Suprapubic skin (tissue), 4 donors: ENCODE measurements around the gene DNHD1. TPM values are rescaled to one million over a fixed set of nuclear protein-coding genes. Genes with fewer than 3 reads are reported as not detected.

Source experiments
- DNase-seq, 2 donors: peaks; one replicate each; pipeline ENCODE4 v3.0.0-alpha.2; 2019; ENCODE audit warnings: low spot score in 2 of 2
- H3K27ac ChIP-seq: fragments of 200-600 bp; sonication (generic); one replicate; pipeline ENCODE4 v1.5.1; 2019
- H3K27me3 ChIP-seq: fragments of 200-600 bp; sonication (generic); one replicate; pipeline ENCODE4 v1.5.1; 2019
- H3K36me3 ChIP-seq: fragments of 200-600 bp; sonication (generic); one replicate; pipeline ENCODE4 v1.5.1; 2019
- H3K4me1 ChIP-seq: fragments of 200-600 bp; sonication (generic); one replicate; pipeline ENCODE4 v1.5.1; 2019
- H3K4me3 ChIP-seq: fragments of 200-600 bp; sonication (generic); one replicate; pipeline ENCODE4 v1.5.1; 2019; ENCODE audit warnings: mild to moderate bottlenecking
- H3K9me3 ChIP-seq: fragments of 200-600 bp; sonication (generic); one replicate; pipeline ENCODE4 v1.5.1; 2019
- CTCF ChIP-seq, 2 donors: fragments of 200-600 bp in 1 of 2; fragments of 450-650 bp in 1 of 2; sonication (generic) in 1 of 2; IDR thresholded peaks; one replicate each; pipeline ENCODE4 v1.5.1; 2016 to 2019; ENCODE audit warnings: antibody characterized with exemption in 2 of 2, mild to moderate bottlenecking in 1 of 2, moderate library complexity in 1 of 2
- EP300 ChIP-seq: sonication (generic); formaldehyde crosslinking; IDR thresholded peaks from one replicate; pipeline ENCODE4 v1.6.1; 2017; ENCODE audit warnings: antibody characterized with exemption
- POLR2A ChIP-seq, 2 donors: fragments of 450-650 bp; IDR thresholded peaks; one replicate each; pipeline ENCODE4 v1.6.1; 2017; ENCODE audit warnings: antibody characterized with exemption in 2 of 2, mild to moderate bottlenecking in 2 of 2, moderate library complexity in 2 of 2
- POLR2AphosphoS5 ChIP-seq, 3 donors: sonication (generic); formaldehyde crosslinking; IDR thresholded peaks; one replicate each; pipeline ENCODE4 v1.6.1; 2017; ENCODE audit warnings: antibody characterized with exemption in 3 of 3
- WGBS: methylation state at CpG from one replicate; pipeline ENCODE4 v1.1.5; 2018; 5-methylcytosine and 5-hydroxymethylcytosine counted together
- total RNA-seq, 4 donors: library from RNA; depleted of rRNA; stranded (reverse); fragments of >200 nt; gene quantifications; one replicate each; pipeline ENCODE4 v1.1.0, GENCODE V29; 2016

The DNHD1 gene
- total RNA-seq, 4 donors from 2014 or later, result 6.2 to 32.0 (median 9.6) TPM

GRCh38 chr11:6602096-6602940, 105.2 kb downstream of the DNHD1 start:
- Histone ChIP-seq H3K4me1 (peaks cover 48% of the 10 kb centered on the region), H3K36me3 (peaks cover 33% of the 10 kb centered on the region), H3K27me3 (no peaks in the 10 kb centered on the region), H3K4me3 (peak overlapping the region; percentile 54), H3K27ac (no peak overlapping the region), H3K9me3 (no peaks in the 10 kb centered on the region)
- TF ChIP-seq POLR2AphosphoS5 (IDR thresholded peaks at IDR 0.05) (no peak), CTCF (IDR thresholded peaks at IDR 0.05) (no peak), POLR2A (IDR thresholded peaks at IDR 0.05) (no peak), EP300 (no peak)
- 50% methylated on average over 7 of the region's 7 CpGs for WGBS
- no peak for DNase-seq

GRCh38 chr11:6603287-6604080, 106.4 kb downstream of the DNHD1 start, which contains the start of the genes ILK and RRP8:
TSS of gene ILK (plus strand) at chr11:6603774. CDS start at chr11:6604272, 498 bp downstream.
TSS of gene RRP8 (minus strand) at chr11:6603616. CDS start at chr11:6603502, 114 bp downstream.
- 0% methylated on average over 28 of the region's 72 CpGs for WGBS
- H3K9me3 ChIP-seq, result no peaks in the 10 kb centered on the region
- DNase-seq, result peak; percentile 94 to 95
- H3K4me3 ChIP-seq, result peak within 1 kb of the TSS; percentile 54
- no peaks in the 10 kb centered on the region for H3K27me3 ChIP-seq
- H3K27ac ChIP-seq, result peak within 1 kb of the TSS; percentile 89
- TF ChIP-seq POLR2A (IDR thresholded peaks at IDR 0.05) (peak; percentile 28 to 59), EP300 (no peak), CTCF (IDR thresholded peaks at IDR 0.05) (peak in 1 of 2 donors; percentile 34), POLR2AphosphoS5 (IDR thresholded peaks at IDR 0.05) (peak in 1 of 3 donors; percentile 39)
- peaks cover 60% of the 10 kb centered on the region for H3K4me1 ChIP-seq
- peaks cover 37% of the 10 kb centered on the region for H3K36me3 ChIP-seq

GRCh38 chr11:6604081-6604626, 107.1 kb downstream of the DNHD1 start:
- peak overlapping the region; percentile 89 for H3K27ac ChIP-seq
- WGBS, result 0% methylated on average over 9 of the region's 20 CpGs
- no peaks in the 10 kb centered on the region for H3K9me3 ChIP-seq
- DNase-seq, result no peak
- H3K27me3 ChIP-seq, result no peaks in the 10 kb centered on the region
- peaks cover 37% of the 10 kb centered on the region for H3K36me3 ChIP-seq
- TF ChIP-seq POLR2AphosphoS5 (IDR thresholded peaks at IDR 0.05), result no peak
- TF ChIP-seq POLR2A (IDR thresholded peaks at IDR 0.05), result no peak
- no peak for TF ChIP-seq EP300
- no peak for TF ChIP-seq CTCF (IDR thresholded peaks at IDR 0.05)
- H3K4me1 ChIP-seq, result peaks cover 60% of the 10 kb centered on the region
- peak overlapping the region; percentile 54 for H3K4me3 ChIP-seq

GRCh38 chr11:6604790-6605189, 107.7 kb downstream of the DNHD1 start:
- no peak overlapping the region for H3K27ac ChIP-seq
- peak overlapping the region; percentile 54 for H3K4me3 ChIP-seq
- TF ChIP-seq POLR2AphosphoS5 (IDR thresholded peaks at IDR 0.05), result no peak
- TF ChIP-seq POLR2A (IDR thresholded peaks at IDR 0.05), result no peak
- no peak for TF ChIP-seq EP300
- TF ChIP-seq CTCF (IDR thresholded peaks at IDR 0.05), result no peak
- no peaks in the 10 kb centered on the region for H3K27me3 ChIP-seq
- H3K9me3 ChIP-seq, result no peaks in the 10 kb centered on the region
- peaks cover 37% of the 10 kb centered on the region for H3K36me3 ChIP-seq
- 28% methylated on average over 3 of the region's 3 CpGs for WGBS
- H3K4me1 ChIP-seq, result peaks cover 60% of the 10 kb centered on the region
- DNase-seq, result no peak
